NOMO-1 treated with dmso at 0.1 percent for 144 hours (cell line): ENCODE results near the gene KRTAP5-1.
A peak's percentile ranks its signal among the peaks of the same experiment; 100 is the strongest.
"Not testable (repeated sequence)": the region's sequence is repeated elsewhere in the genome, so short reads cannot be mapped to it uniquely, and the experiment has no call there.

Experiments used
- DNase-seq: peaks from one replicate; lab custom pipeline; 2025; ENCODE audit not compliant: unreplicated experiment; lab: John Stamatoyannopoulos, UW

Gene KRTAP5-1

GRCh38 chr11:1601663-1602062 is 16.6 kb upstream of the KRTAP5-1 start:
- not testable (repeated sequence) for DNase-seq

GRCh38 chr11:1600626-1601025 is 15.5 kb upstream of the KRTAP5-1 start:
- no peak for DNase-seq

GRCh38 chr11:1598816-1599215 is 13.7 kb upstream of the KRTAP5-1 start:
- no peak for DNase-seq

GRCh38 chr11:1598406-1598805 is 13.3 kb upstream of the KRTAP5-1 start:
- not testable (repeated sequence) for DNase-seq

- DNase-seq = no peak
These were observed 12.9 kb upstream of the KRTAP5-1 start, which contains the start of gene KRTAP5-2 for GRCh38 chr11:1597994-1598380. TSS of gene KRTAP5-2 (minus strand) at chr11:1598294. CDS start at chr11:1598250, 44 bp downstream.

- no peak for DNase-seq
These were observed 12.4 kb upstream of the KRTAP5-1 start for GRCh38 chr11:1597331-1597993.

GRCh38 chr11:1596576-1597121 is 11.6 kb upstream of the KRTAP5-1 start:
- DNase-seq = not testable (repeated sequence)

- DNase-seq = not testable (repeated sequence)
These were observed 11.0 kb upstream of the KRTAP5-1 start for GRCh38 chr11:1595994-1596575.

GRCh38 chr11:1592628-1593027 is 7.5 kb upstream of the KRTAP5-1 start:
- DNase-seq = no peak

- no peak for DNase-seq
These were observed 4.9 kb upstream of the KRTAP5-1 start for GRCh38 chr11:1589996-1590395.

- peak; percentile 78 for DNase-seq
These were observed 4.3 kb upstream of the KRTAP5-1 start for GRCh38 chr11:1589191-1589963.

- DNase-seq = no peak
These were observed 1.6 kb upstream of the KRTAP5-1 start for GRCh38 chr11:1586699-1587098.

GRCh38 chr11:1582909-1583308 is 2.2 kb downstream of the KRTAP5-1 start:
- DNase-seq = not testable (repeated sequence)

- DNase-seq = no peak
These were observed 3.1 kb downstream of the KRTAP5-1 start for GRCh38 chr11:1581976-1582375.

- DNase-seq = no peak
These were observed 8.3 kb downstream of the KRTAP5-1 start for GRCh38 chr11:1576825-1577224.

GRCh38 chr11:1575756-1576155 is 9.3 kb downstream of the KRTAP5-1 start:
- not testable (repeated sequence) for DNase-seq

- DNase-seq = no peak
These were observed 10.2 kb downstream of the KRTAP5-1 start for GRCh38 chr11:1574933-1575242.

GRCh38 chr11:1574238-1574932 is 10.7 kb downstream of the KRTAP5-1 start:
- DNase-seq = no peak

- DNase-seq = no peak
These were observed 11.2 kb downstream of the KRTAP5-1 start for GRCh38 chr11:1573903-1574237.

GRCh38 chr11:1573077-1573902 is 11.8 kb downstream of the KRTAP5-1 start:
- DNase-seq = no peak
